HG02759 (cell line): ENCODE measurements around the gene FAM228A.
A peak's percentile ranks its signal among the peaks of the same experiment; 100 is the strongest.
"Not testable (repeated sequence)": the region's sequence is repeated elsewhere in the genome, so short reads cannot be mapped to it uniquely, and the experiment has no call there.

Experiments used
- ATAC-seq: cut with Tn5 transposase; IDR thresholded peaks from one replicate; pipeline ENCODE4 v1.9.1; 2021; ENCODE audit warnings: mild to moderate bottlenecking, moderate library complexity; ENCODE audit not compliant: unreplicated experiment

Gene FAM228A

GRCh38 chr2:24174851-24175277, at the start of gene FAM228A:
Gene FAM228A (plus strand): TSS chr2:24175053. CDS start chr2:24175481, 428 bp downstream.
- no peak for ATAC-seq

GRCh38 chr2:24125956-24126355, 48.9 kb upstream of the FAM228A start:
- no peak for ATAC-seq

GRCh38 chr2:24132543-24132942, 42.3 kb upstream of the FAM228A start:
- ATAC-seq = no peak

GRCh38 chr2:24140305-24140704, 34.5 kb upstream of the FAM228A start:
- not testable (repeated sequence) for ATAC-seq

- no peak for ATAC-seq
Measured at GRCh38 chr2:24147364-24147763, 27.5 kb upstream of the FAM228A start.

GRCh38 chr2:24152413-24153197, 22.2 kb upstream of the FAM228A start:
- no peak for ATAC-seq

GRCh38 chr2:24153478-24153877, 21.4 kb upstream of the FAM228A start:
- no peak for ATAC-seq

GRCh38 chr2:24158131-24158530, 16.7 kb upstream of the FAM228A start:
- no peak for ATAC-seq

- no peak for ATAC-seq
Measured at GRCh38 chr2:24159708-24160107, 15.1 kb upstream of the FAM228A start.

- no peak for ATAC-seq
Measured at GRCh38 chr2:24160761-24161160, 14.1 kb upstream of the FAM228A start.

GRCh38 chr2:24162494-24162893, 12.4 kb upstream of the FAM228A start:
- ATAC-seq = no peak

- no peak for ATAC-seq
Measured at GRCh38 chr2:24163186-24163585, 11.7 kb upstream of the FAM228A start.

- no peak for ATAC-seq
Measured at GRCh38 chr2:24163601-24164000, 11.3 kb upstream of the FAM228A start.

GRCh38 chr2:24164416-24164973, 10.4 kb upstream of the FAM228A start:
- peak; percentile 63 for ATAC-seq

- no peak for ATAC-seq
Measured at GRCh38 chr2:24169023-24169422, 5.8 kb upstream of the FAM228A start.

- no peak for ATAC-seq
Measured at GRCh38 chr2:24175631-24176187, 856 bp downstream of the FAM228A start.

GRCh38 chr2:24176326-24176725, 1.5 kb downstream of the FAM228A start:
- ATAC-seq = no peak

GRCh38 chr2:24179683-24180082, 4.8 kb downstream of the FAM228A start:
- no peak for ATAC-seq

GRCh38 chr2:24181849-24182248, 7.0 kb downstream of the FAM228A start:
- no peak for ATAC-seq

- ATAC-seq = no peak
Measured at GRCh38 chr2:24182507-24182906, 7.7 kb downstream of the FAM228A start.

- no peak for ATAC-seq
Measured at GRCh38 chr2:24183366-24184069, 8.7 kb downstream of the FAM228A start.

- ATAC-seq = no peak
Measured at GRCh38 chr2:24189551-24189950, 14.7 kb downstream of the FAM228A start.
